GM12872 (cell line): ENCODE data around the gene PLCD1.
A peak's percentile ranks its signal among the peaks of the same experiment; 100 is the strongest.

Experiments used
- CTCF ChIP-seq: IDR thresholded peaks from 3 replicates; pipeline ENCODE4 v1.5.1; 2011; ENCODE audit warnings: low read depth, mild to moderate bottlenecking, low read length, moderate library complexity; ENCODE audit not compliant: insufficient read depth

The PLCD1 gene

DNA sequence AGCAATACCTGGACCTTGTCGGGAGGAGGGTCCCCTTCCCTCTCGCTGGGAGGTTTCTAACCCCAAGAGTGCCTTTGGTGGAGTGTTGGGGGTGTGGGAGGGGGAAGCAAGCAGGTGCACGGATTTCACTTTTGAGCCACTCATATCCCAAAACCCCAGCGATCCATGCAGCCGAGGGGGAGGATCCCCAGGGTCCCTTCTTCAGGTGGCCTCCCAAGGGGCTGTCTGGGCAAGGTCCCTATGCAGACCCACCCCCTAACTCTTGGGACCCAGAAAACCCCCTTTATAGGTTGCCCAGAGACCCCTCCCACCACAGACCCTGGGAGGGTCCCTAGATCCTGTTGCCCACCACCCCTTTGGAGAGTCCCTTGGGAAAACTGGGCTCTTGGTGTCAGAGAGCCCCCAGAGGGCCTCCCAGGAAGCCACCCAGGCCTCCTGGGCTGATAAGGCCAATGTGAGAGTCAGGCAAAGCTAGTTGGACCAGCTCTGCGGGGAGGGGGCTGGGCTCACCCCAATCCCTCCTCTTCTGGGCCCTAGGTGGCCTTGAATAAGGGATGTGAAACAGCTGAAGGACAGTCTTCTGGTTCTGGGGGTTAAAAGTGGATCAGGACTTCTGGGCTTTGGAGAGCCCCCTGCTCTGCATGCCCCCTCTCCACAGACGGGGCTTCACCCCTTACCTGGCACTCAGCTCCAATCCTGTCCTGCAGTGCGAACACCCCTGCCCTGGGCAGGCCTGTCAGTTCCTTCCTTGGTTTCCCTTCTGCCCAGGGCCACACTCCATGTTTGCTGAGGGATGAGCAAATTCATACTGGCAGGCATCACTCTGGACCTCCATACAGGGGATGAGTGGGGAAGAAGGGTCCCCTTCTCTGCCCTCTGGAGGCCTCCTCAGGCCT lies 932 bp upstream of the PLCD1 start:
- 0 out of 3 replicates have a peak, but pooled peaks have one; percentile 1 for TF ChIP-seq CTCF

- TF ChIP-seq CTCF: no peak
Measured at GRCh38 chr3:38028621-38029361, 651 bp downstream of the PLCD1 start.

- TF ChIP-seq CTCF: no peak
Measured at GRCh38 chr3:38027466-38028465, 1.7 kb downstream of the PLCD1 start.

DNA sequence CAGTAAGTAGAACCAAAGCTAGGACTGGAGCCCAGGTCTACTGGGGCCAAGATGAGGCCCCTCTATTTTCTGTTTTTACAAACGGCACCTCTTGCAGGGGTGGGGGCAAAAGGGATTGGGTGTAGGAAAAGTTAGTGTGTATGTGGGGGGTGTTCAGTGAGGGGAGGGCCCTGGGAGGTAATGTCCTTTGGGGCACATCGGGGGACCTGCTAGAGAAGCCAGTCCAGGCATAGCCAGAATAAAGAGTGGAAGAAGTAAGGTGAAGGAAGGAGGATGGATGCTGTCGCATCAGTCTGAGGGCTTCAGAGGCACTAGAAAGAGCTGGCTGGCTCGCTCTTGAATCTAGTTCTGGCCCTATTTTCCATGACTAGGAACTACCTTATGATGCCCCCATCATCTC lies 2.6 kb downstream of the PLCD1 start:
- no peak for TF ChIP-seq CTCF

GRCh38 chr3:38022896-38023709 lies 6.3 kb downstream of the PLCD1 start:
- TF ChIP-seq CTCF: no peak

- TF ChIP-seq CTCF: no peak
Measured at GRCh38 chr3:38022301-38022700, 7.1 kb downstream of the PLCD1 start.
